Measurements from ENCODE around the gene FAM135A. TPM values are rescaled to one million over a fixed set of nuclear protein-coding genes. Genes with fewer than 3 reads are reported as not detected.
"Not testable (repeated sequence)": the region's sequence is repeated elsewhere in the genome, so short reads cannot be mapped to it uniquely, and the experiment has no call there.

The FAM135A gene
- total and polyA plus RNA-seq, 2 of the 8 experiments (the other 6 are each of a cell fraction or from before 2014, with no cell fraction given): 17.4 to 35.7 TPM

DNA sequence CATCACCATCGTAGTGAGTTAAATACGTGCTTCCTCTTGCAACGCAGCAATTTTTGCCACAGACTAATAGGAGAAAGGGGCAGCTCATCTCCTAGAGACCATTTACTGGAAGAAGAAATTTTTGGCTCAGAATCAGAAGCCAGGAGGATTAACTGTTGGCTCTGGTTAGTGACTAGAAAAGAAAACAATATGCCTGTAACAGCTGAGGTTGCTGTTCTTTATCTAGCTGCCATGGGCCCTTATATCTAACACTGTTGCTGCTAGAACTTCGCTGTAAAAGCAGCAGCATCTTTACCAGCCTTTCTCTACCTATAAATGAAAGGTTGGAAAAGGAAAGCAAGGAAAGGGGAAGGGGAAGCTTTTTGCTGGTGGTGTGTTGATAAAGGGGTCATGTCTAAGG is 65.9 kb downstream of the FAM135A start (continued):
- no peak for TF ChIP-seq GABPA (IDR thresholded peaks at IDR 0.05; ENCODE audit: borderline replicate concordance, insufficient read depth, low read length)

DNA sequence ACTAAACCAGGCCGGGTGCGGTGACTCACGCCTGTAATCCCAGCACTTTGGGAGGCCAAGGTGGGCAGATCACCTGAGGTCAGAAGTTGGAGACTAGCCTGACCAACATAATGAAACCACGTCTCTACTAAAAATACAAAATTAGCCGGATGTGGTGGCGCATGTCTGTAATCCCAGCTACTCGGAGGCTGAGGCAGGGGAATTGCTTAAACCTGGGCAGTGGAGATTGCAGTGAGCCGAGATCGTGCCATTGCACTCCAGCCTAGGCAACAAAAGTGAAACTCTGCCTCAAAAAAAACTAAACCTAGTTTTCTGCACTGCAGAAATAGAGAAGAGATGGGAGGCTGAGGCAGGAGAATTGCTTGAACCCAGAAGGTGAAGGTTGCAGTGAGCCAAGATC is 73.3 kb downstream of the FAM135A start:
- peaks cover 0 to 23% (median 2%) of the 10 kb centered on the region in 4 experiments; a peak in 3 of 8 replicates for H3K36me3 ChIP-seq (ENCODE audit: control insufficient read depth in 2 of 4, insufficient read depth in 4 of 4, low read length in 3 of 4)
- H3K27me3 ChIP-seq (replicated peaks in 1 of 4; ENCODE audit: control insufficient read depth in 3 of 4, extremely low read depth in 1 of 4, insufficient read depth in 3 of 4, low read length in 3 of 4); H3K14ac ChIP-seq (ENCODE audit: insufficient read length); CTCF ChIA-PET (ENCODE audit: partially characterized antibody); H4K5ac ChIP-seq (ENCODE audit: insufficient read length, low read depth, low read length); H3K23ac ChIP-seq (ENCODE audit: insufficient read length); H4K8ac ChIP-seq (ENCODE audit: extremely low read depth, insufficient read depth, low read length); DNase-seq (ENCODE audit: low read depth in 1 of 2, low spot score in 2 of 2); H4K91ac ChIP-seq (replicated peaks; ENCODE audit: insufficient read length, low read length); FAIRE-seq; H3K9me3 ChIP-seq (ENCODE audit: insufficient read depth in 2 of 2, low read depth in 1 of 2, low read length in 1 of 2); H2BK20ac ChIP-seq (ENCODE audit: low read length); POLR2A ChIA-PET (ENCODE audit: partially characterized antibody); H3K23me2 ChIP-seq (ENCODE audit: low read depth, low read length); H3K79me2 ChIP-seq (ENCODE audit: control insufficient read depth in 1 of 2, insufficient read depth in 2 of 2, low read length in 2 of 2); H2BK12ac ChIP-seq (ENCODE audit: low read depth, low read length); H2BK5ac ChIP-seq (ENCODE audit: low read depth, low read length); H3K4me1 ChIP-seq (replicated peaks in 1 of 4; ENCODE audit: control insufficient read depth in 3 of 4, insufficient read depth in 4 of 4, low read length in 3 of 4); H3K4me2 ChIP-seq (ENCODE audit: insufficient read depth in 1 of 2, low read depth in 2 of 2, low read length in 2 of 2); H3K9ac ChIP-seq (replicated peaks in 1 of 4; ENCODE audit: extremely low read depth in 1 of 4, low read depth in 3 of 4, low read length in 3 of 4); H2AFZ ChIP-seq (ENCODE audit: low read length); H2AK5ac ChIP-seq (ENCODE audit: low read depth, low read length); H2BK120ac ChIP-seq (replicated peaks; ENCODE audit: low read depth, low read length); H2BK15ac ChIP-seq (ENCODE audit: low read length); H3K4ac ChIP-seq (replicated peaks; ENCODE audit: insufficient read length, low read depth, low read length); H3K56ac ChIP-seq (replicated peaks; ENCODE audit: insufficient read length, low read depth, low read length); H3K79me1 ChIP-seq (ENCODE audit: low read depth, low read length); H3K27ac ChIP-seq (ENCODE audit: low read depth, low read length); H4K20me1 ChIP-seq (replicated peaks in 1 of 2; ENCODE audit: control insufficient read depth in 1 of 2, insufficient read depth in 2 of 2, low read length in 2 of 2); H3K18ac ChIP-seq (ENCODE audit: extremely low read depth, low read length); H3K4me3 ChIP-seq (ENCODE audit: extremely low read depth in 1 of 4, insufficient read depth in 2 of 4, low read depth in 3 of 4, low read length in 4 of 4): not testable (repeated sequence)
- 90% methylated on average over 9 of the region's 9 CpGs; no CpG with 5 or more reads in 1 of the 2 experiments for WGBS, 2 experiments (ENCODE audit: extremely low coverage in 1 of 2, insufficient coverage in 1 of 2, insufficient read length in 1 of 2, insufficient replicate concordance in 2 of 2, low coverage in 1 of 2, low lambda C conversion rate in 2 of 2, missing lambda C conversion rate in 1 of 2)

Data from H1 (cell line).